Measurements from ENCODE around the gene SPATS2.

DNA sequence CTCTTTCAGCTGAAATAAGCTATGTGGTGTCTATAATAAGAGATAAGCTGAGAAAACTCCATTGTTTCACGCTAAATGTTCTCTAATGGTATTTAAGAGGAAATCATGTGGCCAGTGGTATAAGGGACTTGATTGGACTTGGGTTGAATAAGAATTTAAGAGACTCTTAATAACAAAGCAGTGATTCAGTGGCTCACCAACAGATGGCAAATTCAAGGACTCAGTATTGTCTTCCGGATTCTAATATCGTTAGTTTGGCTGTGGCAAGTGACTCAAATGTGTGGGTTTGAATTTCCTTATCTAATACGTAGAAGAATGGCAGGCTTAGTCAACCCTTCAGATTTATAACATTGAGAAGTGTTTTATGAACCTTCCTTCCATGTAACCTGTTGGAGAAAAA lies 122.5 kb downstream of the SPATS2 start:
- TF ChIP-seq, protein P1, sequence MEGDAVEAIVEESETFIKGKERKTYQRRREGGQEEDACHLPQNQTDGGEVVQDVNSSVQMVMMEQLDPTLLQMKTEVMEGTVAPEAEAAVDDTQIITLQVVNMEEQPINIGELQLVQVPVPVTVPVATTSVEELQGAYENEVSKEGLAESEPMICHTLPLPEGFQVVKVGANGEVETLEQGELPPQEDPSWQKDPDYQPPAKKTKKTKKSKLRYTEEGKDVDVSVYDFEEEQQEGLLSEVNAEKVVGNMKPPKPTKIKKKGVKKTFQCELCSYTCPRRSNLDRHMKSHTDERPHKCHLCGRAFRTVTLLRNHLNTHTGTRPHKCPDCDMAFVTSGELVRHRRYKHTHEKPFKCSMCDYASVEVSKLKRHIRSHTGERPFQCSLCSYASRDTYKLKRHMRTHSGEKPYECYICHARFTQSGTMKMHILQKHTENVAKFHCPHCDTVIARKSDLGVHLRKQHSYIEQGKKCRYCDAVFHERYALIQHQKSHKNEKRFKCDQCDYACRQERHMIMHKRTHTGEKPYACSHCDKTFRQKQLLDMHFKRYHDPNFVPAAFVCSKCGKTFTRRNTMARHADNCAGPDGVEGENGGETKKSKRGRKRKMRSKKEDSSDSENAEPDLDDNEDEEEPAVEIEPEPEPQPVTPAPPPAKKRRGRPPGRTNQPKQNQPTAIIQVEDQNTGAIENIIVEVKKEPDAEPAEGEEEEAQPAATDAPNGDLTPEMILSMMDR (IDR thresholded peaks at IDR 0.05) = no peak
- TF ChIP-seq POLR2AphosphoS5 (IDR thresholded peaks at IDR 0.05; ENCODE audit: low read depth, low read length) = no peak

Measured in Panc1 (cell line).